NCI-H2171 (cell line): ENCODE measurements around the gene WDR83.
"Not testable (repeated sequence)": the region's sequence is repeated elsewhere in the genome, so short reads cannot be mapped to it uniquely, and the experiment has no call there.

ENCODE experiments used
- DNase-seq: peaks from one replicate; lab custom pipeline; 2025; lab: John Stamatoyannopoulos, UW

The WDR83 gene, protein sequence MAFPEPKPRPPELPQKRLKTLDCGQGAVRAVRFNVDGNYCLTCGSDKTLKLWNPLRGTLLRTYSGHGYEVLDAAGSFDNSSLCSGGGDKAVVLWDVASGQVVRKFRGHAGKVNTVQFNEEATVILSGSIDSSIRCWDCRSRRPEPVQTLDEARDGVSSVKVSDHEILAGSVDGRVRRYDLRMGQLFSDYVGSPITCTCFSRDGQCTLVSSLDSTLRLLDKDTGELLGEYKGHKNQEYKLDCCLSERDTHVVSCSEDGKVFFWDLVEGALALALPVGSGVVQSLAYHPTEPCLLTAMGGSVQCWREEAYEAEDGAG

GRCh38 chr19:12666265-12667048, at the start of gene WDR83, which contains the start of gene MAN2B1:
Gene WDR83 (plus strand): TSS chr19:12666807. CDS start chr19:12669791, 2,984 bp downstream.
Gene MAN2B1 (minus strand): TSS chr19:12666742. CDS start chr19:12666701, 41 bp downstream.
- DNase-seq = peak; percentile 78

DNA sequence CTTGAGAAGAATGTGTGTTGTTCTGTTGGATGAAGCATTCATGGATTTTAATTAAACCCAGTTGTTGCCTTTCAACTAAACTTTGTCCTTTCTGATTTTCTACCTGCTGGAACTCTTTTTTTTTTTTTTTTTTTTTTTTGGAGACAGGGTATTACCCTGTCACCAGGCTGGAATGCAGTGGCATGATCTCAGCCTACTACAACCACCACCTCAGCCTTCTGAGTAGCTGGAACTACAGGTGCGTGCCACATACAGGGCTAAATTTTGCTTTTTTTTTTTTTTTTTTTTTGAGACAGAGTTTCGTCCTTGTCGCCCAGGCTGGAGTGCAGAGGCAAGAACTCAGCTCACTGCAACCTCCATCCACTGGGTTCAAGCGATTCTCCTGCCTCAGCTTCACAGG, 49.0 kb upstream of the WDR83 start:
- DNase-seq = no peak

DNA sequence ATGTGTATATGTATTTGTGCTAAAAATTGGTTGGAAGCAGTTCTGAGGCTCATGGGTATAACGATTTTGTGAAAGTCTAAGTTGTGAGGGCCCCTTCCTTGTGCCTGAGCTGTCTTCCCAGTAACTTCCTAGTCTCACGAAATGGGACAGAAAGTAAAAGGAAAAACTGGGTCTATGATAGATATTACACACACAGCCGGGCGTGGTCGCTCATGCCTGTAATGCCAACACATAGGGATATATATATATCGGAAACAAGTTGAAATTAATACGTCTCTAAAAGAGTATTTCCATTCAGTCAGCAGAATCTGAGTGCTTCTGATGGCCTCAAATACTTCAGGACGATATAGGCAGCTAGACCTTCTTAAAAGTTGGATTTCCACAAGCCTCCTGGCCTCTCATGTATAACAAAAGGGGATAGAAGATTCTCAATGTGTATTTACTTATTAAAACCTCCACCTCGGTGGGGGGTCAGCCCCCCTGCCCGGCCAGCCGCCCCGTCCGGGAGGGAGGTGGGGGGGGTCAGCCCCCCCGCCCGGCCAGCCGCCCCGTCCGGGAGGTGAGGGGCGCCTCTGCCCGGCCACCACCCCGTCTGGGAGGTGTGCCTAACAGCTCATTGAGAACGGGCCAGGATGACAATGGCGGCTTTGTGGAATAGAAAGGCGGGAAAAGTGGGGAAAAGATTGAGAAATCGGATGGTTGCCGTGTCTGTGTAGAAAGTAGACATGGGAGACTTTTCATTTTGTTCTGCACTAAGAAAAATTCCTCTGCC, 45.2 kb upstream of the WDR83 start:
- not testable (repeated sequence) for DNase-seq

GRCh38 chr19:12623361-12624031, 43.1 kb upstream of the WDR83 start:
- no peak for DNase-seq

- no peak for DNase-seq
Observed at GRCh38 chr19:12626958-12627357, 39.6 kb upstream of the WDR83 start.

DNA sequence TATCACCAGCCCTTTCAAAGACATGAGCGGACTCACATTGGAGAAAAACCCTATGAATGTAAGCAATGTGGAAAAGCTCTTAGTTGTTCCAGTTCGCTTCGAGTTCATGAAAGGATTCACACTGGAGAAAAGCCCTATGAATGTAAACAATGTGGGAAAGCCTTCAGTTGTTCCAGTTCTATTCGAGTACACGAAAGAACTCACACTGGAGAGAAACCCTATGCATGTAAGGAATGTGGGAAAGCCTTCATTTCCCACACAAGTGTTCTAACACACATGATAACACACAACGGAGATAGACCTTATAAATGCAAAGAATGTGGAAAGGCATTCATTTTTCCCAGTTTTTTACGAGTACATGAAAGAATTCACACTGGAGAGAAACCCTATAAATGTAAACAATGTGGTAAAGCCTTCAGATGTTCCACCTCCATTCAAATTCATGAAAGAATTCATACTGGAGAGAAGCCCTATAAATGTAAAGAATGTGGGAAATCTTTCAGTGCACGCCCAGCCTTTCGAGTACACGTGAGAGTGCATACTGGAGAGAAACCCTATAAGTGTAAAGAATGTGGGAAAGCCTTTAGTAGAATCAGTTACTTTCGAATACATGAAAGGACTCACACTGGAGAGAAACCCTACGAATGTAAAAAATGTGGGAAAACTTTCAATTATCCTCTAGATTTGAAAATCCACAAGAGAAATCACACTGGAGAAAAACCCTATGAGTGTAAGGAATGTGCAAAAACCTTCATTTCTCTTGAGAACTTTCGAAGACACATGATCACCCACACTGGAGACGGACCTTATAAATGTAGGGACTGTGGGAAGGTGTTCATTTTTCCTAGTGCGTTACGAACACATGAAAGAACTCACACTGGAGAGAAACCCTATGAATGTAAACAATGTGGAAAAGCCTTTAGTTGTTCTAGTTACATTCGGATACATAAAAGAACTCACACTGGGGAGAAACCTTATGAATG, 38.3 kb upstream of the WDR83 start:
- no peak for DNase-seq

DNA sequence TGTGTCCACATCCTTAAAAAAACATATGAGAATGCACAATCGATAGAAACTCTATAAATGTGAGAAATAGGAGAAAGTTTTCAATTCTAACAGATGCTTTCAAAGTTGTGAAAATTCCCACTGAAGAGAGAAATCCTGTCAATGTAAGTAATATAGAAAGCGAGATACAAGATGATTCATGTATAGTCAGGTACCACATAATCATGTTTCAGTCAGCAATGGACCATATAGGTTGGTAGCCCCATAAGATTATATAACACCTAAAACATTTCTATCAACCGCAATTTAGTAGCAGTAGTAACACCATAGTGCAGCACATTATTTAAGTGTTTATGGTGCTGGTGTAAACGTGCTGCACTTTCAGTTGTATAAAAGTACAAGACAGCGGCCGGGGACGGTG, 37.4 kb upstream of the WDR83 start:
- no peak for DNase-seq

DNA sequence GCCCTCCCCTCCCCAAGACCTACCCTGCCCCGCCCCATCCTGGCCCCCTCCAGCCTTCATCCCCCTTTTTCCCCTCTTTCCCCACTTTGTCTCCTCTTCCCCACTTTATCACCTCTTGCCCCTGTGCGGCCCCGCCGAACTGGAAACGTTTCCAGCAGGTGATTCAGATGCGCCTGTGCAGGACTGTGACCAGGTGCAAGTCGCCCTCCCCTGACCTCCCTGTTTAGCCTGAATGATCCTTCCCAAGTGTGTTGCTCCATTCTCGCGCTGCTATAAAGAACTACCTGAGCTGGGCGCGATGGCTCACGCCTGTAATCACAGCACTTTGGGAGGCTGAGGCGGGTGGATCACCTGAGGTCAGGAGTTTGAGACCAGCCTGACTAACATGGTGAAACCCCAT, 30.0 kb upstream of the WDR83 start:
- no peak for DNase-seq

- no peak for DNase-seq
Observed at GRCh38 chr19:12638611-12639182, 27.9 kb upstream of the WDR83 start.

DNA sequence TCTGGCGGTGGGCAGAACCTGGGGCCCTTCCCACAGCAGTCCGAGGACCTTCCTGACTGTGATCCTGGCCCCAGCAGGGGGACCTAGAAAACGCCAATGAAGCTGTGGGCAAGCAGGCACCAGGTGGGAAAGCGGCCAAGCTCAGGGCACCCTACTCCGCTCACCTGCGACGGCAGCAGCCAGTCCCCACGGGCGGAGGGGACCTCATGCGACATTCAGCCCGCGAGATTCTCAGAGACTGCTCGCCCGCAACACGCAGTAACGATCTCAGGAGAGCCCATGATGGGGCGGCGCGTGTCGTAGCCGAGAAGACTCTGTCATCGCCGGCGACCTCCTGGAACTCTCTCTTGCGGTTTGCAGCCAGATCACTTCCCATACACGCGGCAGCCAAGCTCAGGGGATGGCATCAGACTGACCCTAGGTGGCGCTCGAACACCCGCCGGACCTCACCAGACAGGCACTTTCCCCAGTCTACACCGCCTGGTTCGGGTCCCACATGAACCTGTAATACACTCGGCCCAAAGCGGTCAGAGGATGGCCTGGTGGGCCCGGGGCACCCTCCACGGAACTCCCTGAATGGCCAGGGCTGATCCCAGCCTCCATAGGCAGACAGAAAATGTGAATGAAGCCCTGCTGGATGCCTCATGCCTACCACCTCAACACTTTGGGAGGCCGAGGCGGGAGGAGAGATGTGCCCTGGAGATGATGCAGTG, 26.6 kb upstream of the WDR83 start:
- peak; percentile 30 for DNase-seq

DNA sequence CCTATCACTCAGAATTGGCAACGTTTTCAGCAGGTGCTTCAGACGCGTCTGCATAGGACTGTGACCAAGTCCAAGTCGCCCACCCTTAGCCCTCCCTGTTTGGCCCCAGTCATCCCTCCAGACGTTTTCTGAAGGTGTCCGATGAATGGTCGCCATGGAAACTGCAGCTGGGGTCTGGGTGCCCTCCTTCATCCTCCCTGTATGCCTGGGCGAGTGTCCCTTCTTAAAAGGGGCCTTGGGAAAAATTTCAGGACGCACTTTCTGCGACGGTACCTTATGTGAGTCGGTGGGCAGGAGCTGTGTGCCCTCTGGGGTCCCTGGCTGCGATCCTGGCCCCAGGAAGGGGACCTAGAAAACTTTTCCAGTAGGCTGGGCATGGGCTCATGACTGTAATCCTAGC, 25.2 kb upstream of the WDR83 start:
- DNase-seq = no peak

DNA sequence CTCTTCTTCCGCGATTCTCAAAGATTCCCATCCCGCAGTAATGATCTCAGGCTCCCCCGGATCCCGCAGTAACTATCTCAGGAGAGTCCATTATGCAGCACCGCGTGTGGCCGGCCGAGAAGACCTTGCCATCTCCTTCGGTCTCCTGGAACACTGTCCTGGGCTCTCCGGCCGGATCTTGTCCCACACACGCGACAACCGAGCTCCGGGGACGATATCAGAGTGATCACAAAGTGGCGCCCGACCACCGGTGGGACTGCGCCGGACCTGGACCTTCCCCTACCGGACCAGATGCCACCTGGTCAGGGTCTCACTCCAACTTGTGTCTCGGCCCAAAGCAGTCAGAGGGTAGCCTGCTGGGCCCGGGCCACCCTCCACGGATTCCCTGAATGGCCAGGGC, 24.1 kb upstream of the WDR83 start:
- no peak for DNase-seq

DNA sequence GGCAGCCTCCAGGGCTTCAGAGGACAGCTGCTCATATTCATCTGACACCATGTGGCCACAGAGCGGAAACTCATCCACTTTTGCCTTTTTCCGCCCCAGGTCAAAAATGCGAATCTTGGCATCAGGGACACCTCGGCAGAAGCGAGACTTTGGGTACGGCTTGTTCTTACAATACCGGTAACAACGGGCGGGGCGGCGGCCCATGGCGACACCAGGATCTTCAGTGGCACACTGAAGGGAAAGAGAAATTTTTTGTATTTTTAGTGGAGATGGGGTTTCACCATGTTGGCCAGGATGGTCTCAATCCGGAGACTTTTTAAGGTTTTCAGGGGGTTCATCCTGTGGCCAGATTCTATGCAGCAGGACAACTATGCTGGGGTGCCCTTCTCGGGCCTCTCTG, 22.9 kb upstream of the WDR83 start:
- DNase-seq = not testable (repeated sequence)

DNA sequence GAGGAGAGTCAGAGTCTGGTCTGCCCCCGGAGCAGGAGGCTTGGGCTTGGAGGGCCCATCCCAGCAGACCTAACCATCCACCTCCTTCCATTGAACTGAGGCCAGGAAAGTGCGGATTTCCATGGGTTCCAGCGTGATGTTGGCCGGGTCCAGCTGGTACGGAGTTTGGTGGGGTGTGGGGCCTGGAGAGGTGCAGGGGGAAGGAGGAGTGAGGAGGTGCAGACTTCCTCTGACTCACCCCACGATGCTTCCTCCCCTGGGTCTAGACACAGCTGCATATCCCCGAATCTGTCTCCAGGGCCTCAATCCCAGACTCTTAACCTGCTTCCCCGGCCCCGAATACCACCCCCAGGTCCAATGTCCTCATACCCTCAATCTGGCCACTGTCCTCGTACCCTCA, 20.1 kb upstream of the WDR83 start:
- DNase-seq = no peak

- no peak for DNase-seq
Observed at GRCh38 chr19:12647047-12647446, 19.6 kb upstream of the WDR83 start.

GRCh38 chr19:12647490-12648071, 19.0 kb upstream of the WDR83 start:
- no peak for DNase-seq

DNA sequence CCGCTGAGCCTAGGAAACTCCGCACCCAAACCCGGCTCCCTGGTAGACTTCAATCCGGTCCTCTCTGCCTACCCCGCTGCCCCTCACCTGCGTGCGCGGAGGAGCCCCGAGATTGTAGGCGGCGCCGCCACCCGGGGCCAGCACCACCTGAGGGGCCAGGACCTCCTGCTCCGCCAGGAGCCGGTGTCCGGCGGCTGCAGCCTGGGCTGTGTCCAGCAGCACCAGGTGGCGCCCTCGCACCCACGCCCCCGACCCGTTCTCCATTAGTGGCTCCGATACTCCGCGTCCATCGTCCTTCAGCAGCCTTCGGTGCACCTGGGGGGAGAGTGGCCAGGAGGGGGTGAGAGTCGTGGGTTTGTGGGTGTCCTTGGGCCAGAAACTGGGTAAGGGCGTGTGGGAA, 18.5 kb upstream of the WDR83 start:
- DNase-seq = no peak

DNA sequence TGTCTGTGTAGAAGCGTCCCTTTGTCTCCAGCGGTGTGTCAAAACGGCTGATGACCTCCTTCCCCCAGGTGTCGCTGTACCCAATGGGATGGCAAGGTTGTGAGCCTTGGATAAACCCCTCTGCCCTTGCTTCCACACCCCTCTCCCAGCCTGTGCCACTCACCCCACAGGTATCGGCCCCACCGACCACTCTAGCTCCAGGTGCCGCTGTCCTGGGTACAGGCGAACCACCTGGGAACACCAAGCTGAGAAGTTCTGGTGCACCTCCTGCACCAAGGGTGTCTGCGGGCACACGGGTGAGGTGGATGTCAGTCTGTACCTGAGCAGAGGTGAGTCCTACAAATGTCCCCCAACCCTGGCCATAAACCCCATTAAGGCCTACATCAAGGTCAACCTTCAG, 16.7 kb upstream of the WDR83 start:
- no peak for DNase-seq

- no peak for DNase-seq
Observed at GRCh38 chr19:12652219-12652618, 14.4 kb upstream of the WDR83 start.
